GM19023 (cell line): ENCODE measurements around the gene POLR1A.

Experiments
- ATAC-seq: cut with Tn5 transposase; IDR thresholded peaks from one replicate; pipeline ENCODE4 v1.9.1; 2021; ENCODE audit warnings: mild to moderate bottlenecking, moderate library complexity; ENCODE audit not compliant: unreplicated experiment

Gene POLR1A

DNA sequence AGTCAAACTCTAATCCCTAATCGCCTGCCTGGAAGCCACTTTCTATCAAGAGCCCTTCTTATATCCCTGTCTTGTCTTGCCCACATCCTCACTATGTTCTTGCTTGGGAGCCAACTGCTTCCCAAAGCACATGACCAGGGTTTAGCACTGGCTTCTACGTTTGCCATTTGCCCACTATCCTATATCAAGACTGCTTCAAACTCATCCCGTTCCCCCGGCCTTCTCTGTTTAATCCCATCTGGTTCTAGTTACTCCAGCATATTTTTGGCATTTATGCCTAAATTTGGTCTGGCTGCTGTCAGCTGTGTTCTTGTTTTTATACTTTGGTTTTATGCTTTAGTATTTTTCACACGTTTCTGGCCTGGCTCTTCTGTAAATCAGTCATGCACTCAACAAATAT, 40.2 kb downstream of the POLR1A start:
- ATAC-seq = no peak

- no peak for ATAC-seq
These were observed 41.7 kb downstream of the POLR1A start for GRCh38 chr2:86064006-86064405.

DNA sequence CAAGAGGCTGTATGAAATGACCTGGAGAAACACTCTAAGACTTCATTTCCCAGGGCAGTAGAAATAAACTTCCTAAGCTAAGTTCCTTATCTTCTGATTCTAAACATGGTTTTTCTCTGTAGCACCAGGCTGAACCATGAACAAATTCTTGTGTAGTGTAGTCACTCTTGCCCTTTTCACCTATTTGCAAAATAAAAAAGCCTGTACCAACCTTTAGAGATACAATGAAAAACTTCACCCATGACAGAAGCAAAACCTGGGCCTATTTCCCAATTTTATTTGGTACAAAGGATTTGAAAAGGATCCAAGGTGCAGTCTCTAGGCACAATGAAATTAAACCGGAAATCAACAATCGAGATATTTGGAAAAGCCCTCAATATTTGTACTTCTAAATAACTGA, 43.6 kb downstream of the POLR1A start:
- no peak for ATAC-seq

DNA sequence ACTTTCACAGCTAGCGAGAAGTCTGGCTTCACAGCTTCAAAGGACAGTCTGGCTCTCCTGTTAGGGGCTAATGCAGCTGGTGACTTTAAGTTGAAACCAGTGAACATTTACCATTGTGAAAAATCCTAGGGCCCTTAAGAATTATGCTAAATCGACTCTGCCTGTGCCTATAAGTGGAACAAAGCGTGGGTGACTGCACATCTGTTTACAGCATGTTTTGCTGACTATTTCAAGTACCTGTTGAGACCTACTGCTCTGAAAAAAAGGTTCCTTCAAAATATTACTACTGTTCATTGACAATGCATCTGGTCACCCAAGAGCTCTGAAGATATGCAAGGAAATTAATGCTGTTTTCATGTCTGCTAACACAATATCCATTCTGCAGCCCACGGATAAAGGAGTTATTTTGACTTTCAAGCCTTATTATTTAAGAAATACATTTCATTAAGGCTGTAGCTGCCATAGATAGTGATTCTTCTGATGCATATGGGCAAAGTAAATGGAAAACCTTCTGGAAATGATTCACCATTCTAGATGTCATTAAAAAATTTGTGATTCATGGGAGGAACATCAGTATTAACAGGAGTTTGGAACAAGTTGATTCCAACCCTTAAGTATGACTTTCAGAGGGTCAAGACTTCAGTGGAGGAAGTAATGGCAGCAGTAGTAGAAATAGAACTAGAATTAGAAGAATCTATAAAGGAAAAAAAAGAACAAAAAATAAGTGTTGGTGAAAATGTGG, 48.9 kb downstream of the POLR1A start:
- ATAC-seq = no peak

DNA sequence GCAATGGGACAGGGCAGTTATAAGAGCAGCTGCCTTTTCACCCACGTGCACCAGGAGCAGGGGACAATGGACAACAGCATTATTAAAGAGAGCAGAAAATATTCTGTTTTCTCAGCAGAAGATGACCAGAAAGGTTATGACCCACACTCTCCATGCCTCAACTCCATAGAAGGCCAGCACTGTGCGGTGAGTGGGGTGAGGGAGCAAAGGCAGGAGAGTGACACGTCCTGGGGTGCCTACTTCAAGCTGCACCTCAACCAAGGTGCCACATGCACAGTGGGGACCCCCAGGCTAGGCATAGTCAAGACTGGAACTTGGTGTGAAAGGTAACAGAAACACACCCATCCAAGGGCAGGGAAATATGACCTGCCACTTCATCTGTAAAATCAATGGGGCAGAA, 50.4 kb downstream of the POLR1A start:
- no peak for ATAC-seq

GRCh38 chr2:86054535-86055082, 51.1 kb downstream of the POLR1A start:
- no peak for ATAC-seq

GRCh38 chr2:86053166-86053565, 52.5 kb downstream of the POLR1A start:
- ATAC-seq = no peak

DNA sequence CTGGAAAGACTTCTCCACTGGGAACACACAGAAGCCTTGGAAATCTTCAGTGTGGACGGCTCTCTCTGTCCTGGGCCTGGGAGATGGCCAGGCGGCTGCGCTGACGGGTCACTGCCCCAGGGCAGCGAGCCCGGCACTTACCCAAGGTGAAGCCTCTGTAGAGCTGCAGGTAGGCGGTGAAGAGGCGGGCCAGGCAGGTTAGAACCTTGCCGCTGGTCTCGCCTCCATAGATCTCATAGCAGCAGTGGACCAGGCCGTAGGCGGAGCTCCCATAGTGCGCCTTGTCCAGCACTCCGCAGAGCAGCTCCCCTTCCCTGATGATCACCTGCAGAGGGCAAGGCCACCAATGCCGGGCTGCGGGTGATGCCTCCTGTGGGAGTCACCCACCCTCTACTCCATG, 53.0 kb downstream of the POLR1A start:
- ATAC-seq = no peak

GRCh38 chr2:86052265-86052664, 53.4 kb downstream of the POLR1A start:
- ATAC-seq = no peak

- ATAC-seq = no peak
These were observed 55.4 kb downstream of the POLR1A start for GRCh38 chr2:86050301-86050700.

DNA sequence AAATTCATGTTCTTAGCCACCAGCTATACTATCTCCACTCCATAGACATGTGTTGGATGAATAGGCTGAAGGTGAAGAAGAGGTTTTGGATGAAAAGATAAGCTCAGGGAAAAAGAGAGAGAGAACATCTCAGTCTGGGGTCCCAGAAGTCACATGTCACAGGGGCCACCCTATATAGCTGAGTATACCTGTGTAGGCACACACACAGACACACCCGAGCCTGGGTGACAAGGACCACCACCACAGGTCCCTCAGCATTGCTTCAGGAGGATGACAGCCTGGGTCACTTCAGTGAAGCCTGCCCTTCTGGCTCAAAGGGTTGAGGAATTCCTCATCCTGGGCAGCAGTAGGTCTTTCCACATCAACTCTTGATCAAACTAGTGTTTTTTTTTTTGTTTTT, 56.2 kb downstream of the POLR1A start:
- no peak for ATAC-seq

DNA sequence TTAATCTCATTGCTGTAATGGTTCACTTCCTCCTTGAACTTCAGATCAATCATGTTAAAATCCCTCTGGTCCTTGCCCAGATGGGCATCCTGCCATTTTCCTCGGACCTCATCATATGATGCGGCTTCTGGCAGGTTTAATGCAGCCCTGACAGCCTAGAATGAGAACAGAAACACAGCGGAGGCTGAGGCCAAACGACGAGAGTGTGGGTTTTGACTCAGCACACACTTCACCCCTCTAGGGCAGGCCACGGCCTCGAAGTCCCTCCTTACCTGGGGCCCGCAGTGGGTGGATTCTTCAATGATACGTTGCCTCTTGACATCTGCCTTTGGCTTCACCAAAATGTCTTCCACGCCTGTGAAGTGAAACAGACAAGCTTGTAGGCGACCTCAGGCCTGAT, 56.8 kb downstream of the POLR1A start:
- no peak for ATAC-seq

- ATAC-seq = no peak
These were observed 57.3 kb downstream of the POLR1A start for GRCh38 chr2:86048383-86048701.

GRCh38 chr2:86047575-86048382, 57.9 kb downstream of the POLR1A start:
- no peak for ATAC-seq

DNA sequence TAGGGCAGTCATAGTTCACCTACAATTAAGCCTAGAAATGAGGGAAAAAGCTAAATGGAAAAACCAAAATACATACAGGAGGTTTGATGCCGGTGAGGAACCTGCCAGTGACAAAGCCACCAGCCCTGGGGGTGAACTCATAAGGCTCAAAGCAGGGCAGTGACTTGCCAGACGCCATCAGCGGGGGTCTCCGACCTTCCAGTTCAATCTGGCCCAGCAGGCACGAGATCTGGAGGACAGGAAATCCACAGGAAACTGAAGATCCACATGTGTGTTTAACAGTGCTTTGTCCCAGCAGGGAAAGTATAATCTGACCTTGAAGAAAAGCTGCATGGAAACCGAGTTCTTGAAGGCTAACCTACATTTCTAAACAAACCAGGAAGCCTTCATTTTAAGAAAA, 60.1 kb downstream of the POLR1A start:
- no peak for ATAC-seq

- no peak for ATAC-seq
These were observed 61.1 kb downstream of the POLR1A start for GRCh38 chr2:86044614-86045013.

GRCh38 chr2:86044045-86044444, 61.6 kb downstream of the POLR1A start:
- no peak for ATAC-seq

- no peak for ATAC-seq
These were observed 63.2 kb downstream of the POLR1A start for GRCh38 chr2:86042256-86043168.

- no peak for ATAC-seq
These were observed 65.6 kb downstream of the POLR1A start for GRCh38 chr2:86039963-86040655.

DNA sequence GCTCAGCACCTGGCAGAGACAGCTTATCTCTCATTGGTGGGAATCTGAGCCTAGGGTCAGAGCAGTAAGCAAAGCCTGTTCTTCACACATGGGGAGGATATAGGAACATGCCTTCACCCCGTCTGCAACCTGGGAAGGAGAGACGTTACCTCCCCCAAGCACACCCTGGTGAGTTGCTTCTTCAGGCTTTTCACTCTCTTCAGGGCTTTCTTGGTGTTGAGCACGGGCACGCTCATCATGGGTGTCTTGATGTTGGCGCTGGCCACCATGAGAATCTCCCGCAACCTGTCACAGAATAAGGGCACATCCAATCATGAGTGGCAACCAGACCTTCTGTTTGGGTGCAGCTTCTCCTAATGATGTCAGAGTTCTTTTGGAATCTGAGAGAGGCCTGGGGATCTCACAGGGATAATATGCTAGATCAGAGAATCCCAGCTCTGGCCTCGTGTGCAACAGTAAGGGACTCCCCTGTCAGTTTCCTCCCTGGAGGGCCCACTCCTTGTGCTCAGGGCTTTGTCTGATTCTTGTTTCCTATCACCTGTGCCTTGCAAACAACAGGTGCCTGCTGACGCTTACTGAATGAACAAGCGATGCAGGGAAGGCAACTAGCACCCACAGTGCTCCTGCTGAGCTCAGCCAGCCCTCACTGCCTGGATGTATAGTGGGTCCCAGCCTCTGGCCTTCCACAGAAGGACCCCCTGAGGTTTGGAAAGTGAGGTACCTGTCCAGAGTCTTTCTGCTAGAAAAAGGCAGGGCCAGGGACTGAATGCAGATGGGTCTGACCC, 66.3 kb downstream of the POLR1A start:
- ATAC-seq = no peak
